Measurements from ENCODE around the gene TRMT61A. TPM values are rescaled to one million over a fixed set of nuclear protein-coding genes. Genes with fewer than 3 reads are reported as not detected.

TRMT61A gene
- total RNA-seq, 1 experiment from 2014 or later, result 22.5 TPM

- CTCF ChIA-PET, result no interaction called here
- H3K79me2 ChIP-seq (ENCODE audit: low read depth), result peaks cover 18% of the 10 kb centered on the region
- H3K36me3 ChIP-seq (ENCODE audit: low read depth), result peaks cover 25% of the 10 kb centered on the region
- H3K4me1 ChIP-seq (replicated peaks; ENCODE audit: insufficient read depth), result peaks cover 5% of the 10 kb centered on the region
- no peak for DNase-seq
- H3K27ac ChIP-seq, result no peak overlapping the region
- no peaks in the 10 kb centered on the region for H3K27me3 ChIP-seq (ENCODE audit: insufficient read depth, low read depth)
- H3K4me3 ChIP-seq, result no peak overlapping the region
- BruUV-seq (replicated peaks), result no TSS peak
- TF ChIP-seq EZH2 (IDR thresholded peaks at IDR 0.05; ENCODE audit: low read depth) (no peak), CTCF (conservative IDR thresholded peaks at IDR 0.05) (no peak)
- intact Hi-C loops (cut with micrococcal nuclease; ENCODE audit: unreplicated experiment), result no loop called here
- peaks cover 15% of the 10 kb centered on the region; the same call in 1 of the 2 replicates for H3F3A ChIP-seq (ENCODE audit: insufficient read depth, low read depth)
- no peak overlapping the region for H2AFZ ChIP-seq
- no peak overlapping the region for H3K4me2 ChIP-seq
- H3K9me3 ChIP-seq (ENCODE audit: insufficient read depth, low read depth), result 0 out of 2 replicates have a peak, but pooled peaks cover 3% of the 10 kb centered on the region
- H3K9me2 ChIP-seq (ENCODE audit: insufficient read depth), result no peaks in the 10 kb centered on the region
- POLR2A ChIA-PET (ENCODE audit: unreplicated experiment), result no interaction called here
- H4K20me1 ChIP-seq (ENCODE audit: insufficient read depth), result no peaks in the 10 kb centered on the region
Observed at GRCh38 chr14:103581954-103582703, 53.1 kb downstream of the TRMT61A start.

- Histone ChIP-seq H3K36me3 (ENCODE audit: low read depth) (0 out of 2 replicates have a peak, but pooled peaks cover 15% of the 10 kb centered on the region), H3K4me1 (replicated peaks; ENCODE audit: insufficient read depth) (no peaks in the 10 kb centered on the region), H4K20me1 (ENCODE audit: insufficient read depth) (no peaks in the 10 kb centered on the region), H2AFZ (no peak overlapping the region), H3K27me3 (ENCODE audit: insufficient read depth, low read depth) (no peaks in the 10 kb centered on the region), H3F3A (ENCODE audit: insufficient read depth, low read depth) (0 out of 2 replicates have a peak, but pooled peaks cover 5% of the 10 kb centered on the region), H3K79me2 (ENCODE audit: low read depth) (peaks cover 5% of the 10 kb centered on the region; the same call in 1 of the 2 replicates), H3K9me3 (ENCODE audit: insufficient read depth, low read depth) (0 out of 2 replicates have a peak, but pooled peaks cover 3% of the 10 kb centered on the region), H3K9me2 (ENCODE audit: insufficient read depth) (no peaks in the 10 kb centered on the region), H3K27ac (no peak overlapping the region), H3K4me2 (no peak overlapping the region), H3K4me3 (no peak overlapping the region)
- BruUV-seq (replicated peaks), result no TSS peak
- no peak for DNase-seq
- CTCF ChIA-PET, result interaction anchor here (0.5 to 0.6 kb wide), 2 partner anchors 8 to 408 kb away, joined by 3 to 7 read pairs; no protein-coding TSS in a partner anchor
- TF ChIP-seq CTCF (conservative IDR thresholded peaks at IDR 0.05) (no peak), EZH2 (IDR thresholded peaks at IDR 0.05; ENCODE audit: low read depth) (no peak)
- POLR2A ChIA-PET (ENCODE audit: unreplicated experiment), result no interaction called here
- intact Hi-C loops (cut with micrococcal nuclease; ENCODE audit: unreplicated experiment), result no loop called here
Observed at GRCh38 chr14:103584326-103584915, 55.4 kb downstream of the TRMT61A start.

Other genes starting within 250 kb of the TRMT61A start
- gene EIF5, start 195.0 kb upstream of the TRMT61A start, total RNA-seq (2021), result 310 and 330 TPM in 2 replicates
- 189 and 191 TPM in 2 replicates for gene MARK3, start 143.8 kb upstream of the TRMT61A start, total RNA-seq (2021)
- 64.4 and 66.8 TPM in 2 replicates for gene CKB, start 6.4 kb upstream of the TRMT61A start, total RNA-seq (2021)
- gene BAG5, start 33.5 kb downstream of the TRMT61A start, total RNA-seq (2021), result 61.5 and 76.5 TPM in 2 replicates
- 93.8 and 101 TPM in 2 replicates for gene COA8, start 33.8 kb downstream of the TRMT61A start, total RNA-seq (2021)
- 254 and 331 TPM in 2 replicates for gene KLC1, start 100.0 kb downstream of the TRMT61A start, total RNA-seq (2021)
- gene XRCC3, start 186.3 kb downstream of the TRMT61A start, total RNA-seq (2021), result 64.1 and 65.1 TPM in 2 replicates
- gene ZFYVE21, start 186.6 kb downstream of the TRMT61A start, total RNA-seq (2021), result 93.3 and 118 TPM in 2 replicates